Measurements from ENCODE around the gene IL4R. TPM values are rescaled to one million over a fixed set of nuclear protein-coding genes. Genes with fewer than 3 reads are reported as not detected.

The IL4R gene
- total and polyA plus RNA-seq, 2 experiments from 2014 or later, result 6.4 to 17.6 TPM

GRCh38 chr16:27365142-27366089 is 51.6 kb downstream of the IL4R start:
- ATAC-seq, result no peak
- TF ChIP-seq EZH2 (IDR thresholded peaks at IDR 0.05; ENCODE audit: low read depth, unreplicated experiment), result no peak
- no peak for TF ChIP-seq EZH2phosphoT487 (IDR thresholded peaks at IDR 0.05; ENCODE audit: unreplicated experiment)
- no peak for TF ChIP-seq CTCF (conservative IDR thresholded peaks at IDR 0.05; ENCODE audit: low read depth in 2 of 2)
- no peak for TF ChIP-seq ETS1 (IDR thresholded peaks at IDR 0.05)
- no peak for TF ChIP-seq STAT1 (IDR thresholded peaks at IDR 0.05; ENCODE audit: unreplicated experiment)
- no peak for TF ChIP-seq ZNF331 (CRISPR knock-in tag; IDR thresholded peaks at IDR 0.05; ENCODE audit: low read depth)
- TF ChIP-seq CREB1 (CRISPR knock-in tag; IDR thresholded peaks at IDR 0.05; ENCODE audit: low read depth), result no peak
- TF ChIP-seq REST (IDR thresholded peaks at IDR 0.05; ENCODE audit: unreplicated experiment), result no peak
- no peak for TF ChIP-seq NANOG (IDR thresholded peaks at IDR 0.05; ENCODE audit: borderline replicate concordance)
- no peak overlapping the region for H3K27ac ChIP-seq (ENCODE audit: low read depth)
- no peaks in the 10 kb centered on the region for H3K79me2 ChIP-seq (replicated peaks; ENCODE audit: insufficient read depth)
- Mint-ChIP-seq H3K4me3 (no peak overlapping the region), H3K27ac (no peak overlapping the region), H3K36me3 (ENCODE audit: low read depth) (peaks cover 16% of the 10 kb centered on the region), H3K9me3 (no peaks in the 10 kb centered on the region), H3K27me3 (ENCODE audit: insufficient read depth, low read depth, poor library complexity) (no peaks in the 10 kb centered on the region), H3K4me1 (peaks cover 7% of the 10 kb centered on the region; the same call in 2 of the 3 replicates)
- H3K4me3 ChIP-seq, result no peak overlapping the region
- DNase-seq (ENCODE audit: low spot score), result no peak
- H3K9me2 ChIP-seq (ENCODE audit: insufficient read depth), result no peaks in the 10 kb centered on the region
- H2AFZ ChIP-seq, result no peak overlapping the region
- no peaks in the 10 kb centered on the region for H3F3A ChIP-seq (replicated peaks; ENCODE audit: low read depth)
- H4K20me1 ChIP-seq (replicated peaks; ENCODE audit: insufficient read depth), result no peaks in the 10 kb centered on the region
- H3K4me2 ChIP-seq, result no peak overlapping the region
- no peaks in the 10 kb centered on the region for H3K27me3 ChIP-seq (ENCODE audit: insufficient read depth)
- H3K36me3 ChIP-seq (ENCODE audit: insufficient read depth), result no peaks in the 10 kb centered on the region
- no peaks in the 10 kb centered on the region for H3K4me1 ChIP-seq (ENCODE audit: insufficient read depth)

Data from GM23338 (cell line).